Heart right ventricle (tissue), 16 donors: Measurements from ENCODE around the gene TTLL11. TPM values are rescaled to one million over a fixed set of nuclear protein-coding genes. Genes with fewer than 3 reads are reported as not detected.

Experiments
- ATAC-seq, 8 donors: fragments of 200-7000 bp; cut with Tn5 transposase; one replicate each; pipeline ENCODE4 v1.9.1; 2020; ENCODE audit warnings: mild to moderate bottlenecking in 8 of 8, moderate library complexity in 8 of 8, moderate number of reproducible peaks in 1 of 8
- DNase-seq, 2 donors: peaks; one replicate each; pipeline ENCODE4 v3.0.0-alpha.2; 2020
- H3K27ac ChIP-seq, 10 donors: fragments of 200-600 bp; sonication (generic) in 2 of 10; one replicate each; pipeline versions ENCODE4 v1.5.0 to v1.8.0; 2020 to 2022; ENCODE audit warnings: mild to moderate bottlenecking in 3 of 10
- H3K27me3 ChIP-seq, 7 donors: fragments of 200-600 bp; one replicate each; pipeline ENCODE4 v1.8.0; 2021 to 2022; ENCODE audit warnings: mild to moderate bottlenecking in 2 of 7
- H3K36me3 ChIP-seq, 9 donors: fragments of 200-600 bp; sonication (generic) in 1 of 9; one replicate each; pipeline versions ENCODE4 v1.5.0 to v1.8.0; 2020 to 2022; ENCODE audit warnings: mild to moderate bottlenecking in 2 of 9
- H3K4me1 ChIP-seq, 9 donors: fragments of 200-600 bp; sonication (generic) in 1 of 9; one replicate each; pipeline versions ENCODE4 v1.5.0 to v1.8.0; 2020 to 2022; ENCODE audit warnings: mild to moderate bottlenecking in 4 of 9
- H3K4me3 ChIP-seq, 10 donors: fragments of 200-600 bp; sonication (generic) in 2 of 10; one replicate each; pipeline versions ENCODE4 v1.5.0 to v1.8.0; 2020 to 2022; ENCODE audit warnings: mild to moderate bottlenecking in 7 of 10, moderate library complexity in 2 of 10
- H3K9me3 ChIP-seq, 11 donors: fragments of 200-600 bp in 10 of 11; sonication (generic) in 2 of 11; one replicate each; pipeline versions ENCODE4 v1.5.0 to v1.8.0; 2013 to 2022; ENCODE audit warnings: mild to moderate bottlenecking in 2 of 11, control low read depth in 1 of 11, moderate library complexity in 1 of 11
- CTCF ChIP-seq, 9 donors: fragments of 200-600 bp; sonication (generic) in 2 of 9; IDR thresholded peaks; one replicate each; pipeline versions ENCODE4 v1.5.0 to v1.8.0; 2021 to 2022; ENCODE audit warnings: antibody characterized with exemption in 9 of 9, mild to moderate bottlenecking in 5 of 9, moderate library complexity in 1 of 9
- WGBS, 2 donors: extraction: QIAGEN DNeasy Blood & Tissue Kit; methylation state at CpG; one replicate each; pipeline ENCODE4 v1.1.7; 2013; ENCODE audit warnings: inconsistent platforms in 1 of 2; 5-methylcytosine and 5-hydroxymethylcytosine counted together
- intact Hi-C, 10 donors: fragments of 100-400 bp; cut with DNase I; formaldehyde crosslinking; loops; one replicate each; pipeline versions ENCODE4 v1.11.1 to v1.14.2; 2022
- polyA plus RNA-seq, 2 donors: library from polyadenylated mRNA; stranded (reverse); fragments of 200-250 nt; gene quantifications; one replicate each; pipeline ENCODE4 v1.2.3, GENCODE V29; 2013
- total RNA-seq, 10 donors: library from RNA; stranded (reverse); fragmentation: NEBNext Ultra II Directional in 3 of 10; extraction: Animal tissue kit (Norgen Biotek cat#: 25700) in 3 of 10; gene quantifications; one replicate each; pipeline versions ENCODE4 v1.2.1 to v1.2.4, GENCODE V29; 2021 to 2023
- donor health status: Arrhythmogenic right ventricular cardiomyopathy.
- donor health status: ischemic (EF 13 %, LVEDD 7.1; RV severe dilation, severe dysfunction).
- donor health status: healthy with polysubstance abuse.
- donor health status: DM: no; HTN: yes; CAD: no.
- donor health status: DM: no; HTN: no; CAD: no.
- donor health status: ischemic (EF 25% LVEDD 6.9; RV normal size, moderate dysfunction).
- donor health status: ischemic (EF 25% LVEDD 5.7; RV mildly dilated, moderate dysfunction).
- donor health status: healthy.
- donor health status: DM: yes; HTN: yes; CAD: no.
- donor health status: Ischemic cardiomyopathy.
- donor health status: ischemic (EF 35%, LVEDD 5.7; RV mildly dilated, moderate dysfunction).
- donor health status: nonischemic (EF 11% LVEDD 7.7; RV severe dilation, severe dysfunction).
- donor health status: DM: yes; HTN: yes; CAD: no.
- donor health status: PGD.
- donor health status: ischemic (EF 29% LVEDD 5.4; RV normal size, mild dysfunction).
- donor health status: nonischemic (EF 23%, LVEDD 6.1; RV moderate dilation, normal function).

The TTLL11 gene
- total and polyA plus RNA-seq, 12 donors: 2.6 to 8.7 (median 5.8) TPM

- Histone ChIP-seq H3K4me1 (peaks cover 0 to 9% (median 0%) of the 10 kb centered on the region in 9 donors), H3K36me3 (no peaks in the 10 kb centered on the region), H3K27me3 (no peaks in the 10 kb centered on the region), H3K9me3 (no peaks in the 10 kb centered on the region), H3K4me3 (no peak overlapping the region), H3K27ac (no peak overlapping the region)
- ATAC-seq: peak in 1 of 8 donors; percentile 53
- DNase-seq: no peak
- no peak for TF ChIP-seq CTCF (IDR thresholded peaks at IDR 0.05)
- 83 to 85% methylated on average over 10 of the region's 10 CpGs for WGBS, 2 donors
- intact Hi-C loops: no loop called here
Measured at GRCh38 chr9:122053064-122053463, 40.0 kb downstream of the TTLL11 start.

- ATAC-seq: no peak
- H3K27ac ChIP-seq: no peak overlapping the region
- peaks cover 0 to 9% (median 0%) of the 10 kb centered on the region in 9 donors for H3K4me1 ChIP-seq
- no peaks in the 10 kb centered on the region for H3K36me3 ChIP-seq
- WGBS, 2 donors: 94 to 95% methylated on average over 7 of the region's 7 CpGs
- intact Hi-C loops: no loop called here
- no peak overlapping the region for H3K4me3 ChIP-seq
- no peaks in the 10 kb centered on the region for H3K9me3 ChIP-seq
- DNase-seq: no peak
- TF ChIP-seq CTCF (IDR thresholded peaks at IDR 0.05): no peak
- H3K27me3 ChIP-seq: no peaks in the 10 kb centered on the region
Measured at GRCh38 chr9:122051351-122052321, 41.5 kb downstream of the TTLL11 start.

- no peak for TF ChIP-seq CTCF (IDR thresholded peaks at IDR 0.05)
- ATAC-seq (no peak), DNase-seq (no peak)
- H3K4me1 ChIP-seq: peaks cover 0 to 7% (median 0%) of the 10 kb centered on the region in 9 donors
- no peaks in the 10 kb centered on the region for H3K36me3 ChIP-seq
- no peak overlapping the region for H3K27ac ChIP-seq
- H3K27me3 ChIP-seq: no peaks in the 10 kb centered on the region
- intact Hi-C loops: no loop called here
- H3K4me3 ChIP-seq: no peak overlapping the region
- peaks cover 0 to 6% (median 0%) of the 10 kb centered on the region in 11 donors for H3K9me3 ChIP-seq
- WGBS, 2 donors: 88 to 92% methylated on average over 7 of the region's 7 CpGs
Measured at GRCh38 chr9:122050167-122050566, 42.9 kb downstream of the TTLL11 start.

- intact Hi-C loops: no loop called here
- no peaks in the 10 kb centered on the region for H3K27me3 ChIP-seq
- H3K4me3 ChIP-seq: no peak overlapping the region
- H3K27ac ChIP-seq: no peak overlapping the region
- H3K36me3 ChIP-seq: peaks cover 0 to 21% (median 5%) of the 10 kb centered on the region in 9 donors
- peaks cover 0 to 11% (median 0%) of the 10 kb centered on the region in 11 donors for H3K9me3 ChIP-seq
- DNase-seq (no peak), ATAC-seq (no peak)
- WGBS, 2 donors: 84 to 94% methylated on average over 7 of the region's 7 CpGs
- H3K4me1 ChIP-seq: peaks cover 0 to 21% (median 17%) of the 10 kb centered on the region in 9 donors
- no peak for TF ChIP-seq CTCF (IDR thresholded peaks at IDR 0.05)
Measured at GRCh38 chr9:122042056-122042455, 51.1 kb downstream of the TTLL11 start.
